ENCODE data around the gene SLC4A1AP. TPM values are rescaled to one million over a fixed set of nuclear protein-coding genes. Genes with fewer than 3 reads are reported as not detected.
"Not testable (repeated sequence)": the region's sequence is repeated elsewhere in the genome, so short reads cannot be mapped to it uniquely, and the experiment has no call there.

Gene SLC4A1AP
- polyA plus RNA-seq, 1 donor, result 23.5 TPM

GRCh38 chr2:27672723-27673486, 9.2 kb downstream of the SLC4A1AP start:
- peaks cover 49% of the 10 kb centered on the region for H3K36me3 ChIP-seq (ENCODE audit: control insufficient read depth, insufficient read depth, low read length)
- 100% methylated on average over 2 of the region's 5 CpGs for WGBS (ENCODE audit: insufficient coverage, low lambda C conversion rate)

GRCh38 chr2:27680571-27680970, 16.9 kb downstream of the SLC4A1AP start:
- no peak for DNase-seq
- Histone ChIP-seq H3K36me3 (ENCODE audit: control insufficient read depth, insufficient read depth, low read length) (peaks cover 43% of the 10 kb centered on the region), H3K27ac (ENCODE audit: low read length) (no peak overlapping the region), H3K9me3 (ENCODE audit: control insufficient read depth, low read depth, low read length) (no peaks in the 10 kb centered on the region), H3K4me1 (ENCODE audit: control insufficient read depth, insufficient read depth, low read length) (peaks cover 16% of the 10 kb centered on the region), H3K27me3 (ENCODE audit: control insufficient read depth, insufficient read depth, low read length) (no peaks in the 10 kb centered on the region), H3K4me3 (ENCODE audit: low read length) (no peak overlapping the region)
- WGBS (ENCODE audit: insufficient coverage, low lambda C conversion rate), result no CpG with 5 or more reads among the region's 2 CpGs

More at GRCh38 chr2:27672723-27673486, 9.2 kb downstream of the SLC4A1AP start:
- Histone ChIP-seq H3K27ac (ENCODE audit: low read length) (no peak overlapping the region), H3K4me3 (ENCODE audit: low read length) (no peak overlapping the region), H3K4me1 (ENCODE audit: control insufficient read depth, insufficient read depth, low read length) (no peaks in the 10 kb centered on the region), H3K27me3 (ENCODE audit: control insufficient read depth, insufficient read depth, low read length) (no peaks in the 10 kb centered on the region), H3K9me3 (ENCODE audit: control insufficient read depth, low read depth, low read length) (no peaks in the 10 kb centered on the region)
- no peak for DNase-seq

GRCh38 chr2:27681841-27682240, 18.2 kb downstream of the SLC4A1AP start:
- Histone ChIP-seq H3K4me1 (ENCODE audit: control insufficient read depth, insufficient read depth, low read length) (peaks cover 16% of the 10 kb centered on the region), H3K9me3 (ENCODE audit: control insufficient read depth, low read depth, low read length) (no peaks in the 10 kb centered on the region), H3K4me3 (ENCODE audit: low read length) (no peak overlapping the region), H3K27me3 (ENCODE audit: control insufficient read depth, insufficient read depth, low read length) (no peaks in the 10 kb centered on the region), H3K36me3 (ENCODE audit: control insufficient read depth, insufficient read depth, low read length) (peaks cover 45% of the 10 kb centered on the region), H3K27ac (ENCODE audit: low read length) (peak overlapping the region; percentile 66)
- 0% methylated on average over 1 of the region's 1 CpG for WGBS (ENCODE audit: insufficient coverage, low lambda C conversion rate)
- peak; percentile 77 to 90 for DNase-seq

GRCh38 chr2:27682334-27682771, 18.7 kb downstream of the SLC4A1AP start:
- not testable (repeated sequence) for H3K9me3 ChIP-seq (ENCODE audit: control insufficient read depth, low read depth, low read length); H3K4me3 ChIP-seq (ENCODE audit: low read length); H3K27me3 ChIP-seq (ENCODE audit: control insufficient read depth, insufficient read depth, low read length); DNase-seq
- H3K36me3 ChIP-seq (ENCODE audit: control insufficient read depth, insufficient read depth, low read length), result peaks cover 46% of the 10 kb centered on the region
- peaks cover 16% of the 10 kb centered on the region for H3K4me1 ChIP-seq (ENCODE audit: control insufficient read depth, insufficient read depth, low read length)
- WGBS (ENCODE audit: insufficient coverage, low lambda C conversion rate), result no CpG with 5 or more reads among the region's 7 CpGs
- H3K27ac ChIP-seq (ENCODE audit: low read length), result peak overlapping the region; percentile 61

GRCh38 chr2:27683390-27684071, 19.8 kb downstream of the SLC4A1AP start:
- no peaks in the 10 kb centered on the region for H3K27me3 ChIP-seq (ENCODE audit: control insufficient read depth, insufficient read depth, low read length)
- WGBS (ENCODE audit: insufficient coverage, low lambda C conversion rate), result 83% methylated on average over 2 of the region's 9 CpGs
- no peak overlapping the region for H3K4me3 ChIP-seq (ENCODE audit: low read length)

DNA sequence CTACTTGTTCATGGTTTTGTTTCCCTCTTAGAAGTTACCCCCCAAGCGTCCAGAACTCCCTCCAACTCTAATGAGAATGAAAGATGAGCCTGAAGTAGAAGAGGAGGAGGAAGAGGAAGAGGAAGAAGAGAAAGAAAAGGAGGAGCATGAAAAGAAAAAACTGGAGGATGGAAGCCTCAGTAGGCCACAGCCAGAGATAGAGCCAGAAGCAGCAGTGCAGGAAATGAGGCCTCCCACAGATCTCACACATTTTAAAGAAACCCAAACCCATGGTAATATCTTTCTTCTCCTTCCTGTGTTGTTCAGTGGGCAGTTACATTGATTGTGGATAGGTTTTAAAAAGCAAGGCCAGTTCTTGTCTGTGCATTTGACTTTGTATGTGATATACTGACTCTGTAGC, 21.3 kb downstream of the SLC4A1AP start:
- H3K9me3 ChIP-seq (ENCODE audit: control insufficient read depth, low read depth, low read length); DNase-seq; H3K27ac ChIP-seq (ENCODE audit: low read length); H3K27me3 ChIP-seq (ENCODE audit: control insufficient read depth, insufficient read depth, low read length); H3K4me3 ChIP-seq (ENCODE audit: low read length): not testable (repeated sequence)
- Histone ChIP-seq H3K4me1 (ENCODE audit: control insufficient read depth, insufficient read depth, low read length) (peaks cover 16% of the 10 kb centered on the region), H3K36me3 (ENCODE audit: control insufficient read depth, insufficient read depth, low read length) (peaks cover 41% of the 10 kb centered on the region)
- WGBS (ENCODE audit: insufficient coverage, low lambda C conversion rate), result no CpG with 5 or more reads among the region's 1 CpG

More at GRCh38 chr2:27683390-27684071, 19.8 kb downstream of the SLC4A1AP start:
- Histone ChIP-seq H3K9me3 (ENCODE audit: control insufficient read depth, low read depth, low read length) (no peaks in the 10 kb centered on the region), H3K4me1 (ENCODE audit: control insufficient read depth, insufficient read depth, low read length) (peaks cover 16% of the 10 kb centered on the region), H3K36me3 (ENCODE audit: control insufficient read depth, insufficient read depth, low read length) (peaks cover 43% of the 10 kb centered on the region), H3K27ac (ENCODE audit: low read length) (no peak overlapping the region)
- DNase-seq, result peak; percentile 75 to 81

DNA sequence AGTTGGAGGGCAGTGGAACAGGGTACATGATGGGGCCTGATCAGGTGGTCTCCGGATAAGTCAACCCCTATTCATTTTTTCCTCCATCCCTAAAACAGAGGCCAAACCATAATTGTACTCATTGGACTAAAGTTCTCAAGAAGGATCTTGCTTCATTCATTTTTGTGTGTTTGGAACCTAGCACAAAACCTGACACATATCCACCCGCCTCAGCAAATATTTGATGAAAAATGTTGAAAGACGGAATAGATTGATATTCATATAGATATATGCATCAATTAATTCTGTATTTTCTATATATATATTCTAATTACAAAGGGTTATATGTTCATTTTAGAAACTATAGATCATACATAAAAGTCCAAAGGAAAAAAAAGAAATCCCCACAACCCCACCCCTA, 21.9 kb downstream of the SLC4A1AP start:
- Histone ChIP-seq H3K27me3 (ENCODE audit: control insufficient read depth, insufficient read depth, low read length) (no peaks in the 10 kb centered on the region), H3K27ac (ENCODE audit: low read length) (no peak overlapping the region), H3K36me3 (ENCODE audit: control insufficient read depth, insufficient read depth, low read length) (peaks cover 42% of the 10 kb centered on the region), H3K4me1 (ENCODE audit: control insufficient read depth, insufficient read depth, low read length) (peaks cover 16% of the 10 kb centered on the region), H3K4me3 (ENCODE audit: low read length) (no peak overlapping the region), H3K9me3 (ENCODE audit: control insufficient read depth, low read depth, low read length) (no peaks in the 10 kb centered on the region)
- no peak for DNase-seq
- no CpG with 5 or more reads among the region's 3 CpGs for WGBS (ENCODE audit: insufficient coverage, low lambda C conversion rate)

- DNase-seq, result no peak
- Histone ChIP-seq H3K4me3 (ENCODE audit: low read length) (no peak overlapping the region), H3K27me3 (ENCODE audit: control insufficient read depth, insufficient read depth, low read length) (no peaks in the 10 kb centered on the region), H3K4me1 (ENCODE audit: control insufficient read depth, insufficient read depth, low read length) (peaks cover 7% of the 10 kb centered on the region), H3K9me3 (ENCODE audit: control insufficient read depth, low read depth, low read length) (no peaks in the 10 kb centered on the region), H3K27ac (ENCODE audit: low read length) (no peak overlapping the region), H3K36me3 (ENCODE audit: control insufficient read depth, insufficient read depth, low read length) (peaks cover 40% of the 10 kb centered on the region)
- WGBS (ENCODE audit: insufficient coverage, low lambda C conversion rate), result 100% methylated on average over 1 of the region's 1 CpG
These were observed 23.5 kb downstream of the SLC4A1AP start for GRCh38 chr2:27687232-27687631.

- DNase-seq, result no peak
- WGBS (ENCODE audit: insufficient coverage, low lambda C conversion rate), result no CpG with 5 or more reads among the region's 2 CpGs
- no peaks in the 10 kb centered on the region for H3K4me1 ChIP-seq (ENCODE audit: control insufficient read depth, insufficient read depth, low read length)
- no peak overlapping the region for H3K4me3 ChIP-seq (ENCODE audit: low read length)
- no peaks in the 10 kb centered on the region for H3K27me3 ChIP-seq (ENCODE audit: control insufficient read depth, insufficient read depth, low read length)
- H3K9me3 ChIP-seq (ENCODE audit: control insufficient read depth, low read depth, low read length), result no peaks in the 10 kb centered on the region
- peaks cover 40% of the 10 kb centered on the region for H3K36me3 ChIP-seq (ENCODE audit: control insufficient read depth, insufficient read depth, low read length)
- no peak overlapping the region for H3K27ac ChIP-seq (ENCODE audit: low read length)
These were observed 25.7 kb downstream of the SLC4A1AP start for GRCh38 chr2:27689424-27689823.

- no peaks in the 10 kb centered on the region for H3K27me3 ChIP-seq (ENCODE audit: control insufficient read depth, insufficient read depth, low read length)
- H3K36me3 ChIP-seq (ENCODE audit: control insufficient read depth, insufficient read depth, low read length), result peaks cover 40% of the 10 kb centered on the region
- no peak for DNase-seq
- no peaks in the 10 kb centered on the region for H3K9me3 ChIP-seq (ENCODE audit: control insufficient read depth, low read depth, low read length)
- H3K4me1 ChIP-seq (ENCODE audit: control insufficient read depth, insufficient read depth, low read length), result no peaks in the 10 kb centered on the region
- H3K4me3 ChIP-seq (ENCODE audit: low read length), result no peak overlapping the region
- H3K27ac ChIP-seq (ENCODE audit: low read length), result no peak overlapping the region
These were observed 26.4 kb downstream of the SLC4A1AP start for GRCh38 chr2:27690052-27690451.

Data from large intestine (tissue), 3 donors.